ENCODE measurements around the gene U2SURP.

GRCh38 chr3:143002083-143002712 lies 828 bp downstream of the U2SURP start:
- TF ChIP-seq CTCF (IDR thresholded peaks at IDR 0.05; ENCODE audit: extremely low read depth in 1 of 2, insufficient read depth in 1 of 2, low read depth in 1 of 2, low read length in 2 of 2), result no peak
- no peak for TF ChIP-seq POLR2A (IDR thresholded peaks at IDR 0.05; ENCODE audit: low read depth, low read length)
- TF ChIP-seq EZH2 (IDR thresholded peaks at IDR 0.05; ENCODE audit: borderline replicate concordance, low read depth, low read length, severe bottlenecking), result no peak
- TF ChIP-seq POLR2AphosphoS5 (IDR thresholded peaks at IDR 0.05; ENCODE audit: insufficient read depth, low read depth, low read length), result no peak
- TF ChIP-seq GATA2 (IDR thresholded peaks at IDR 0.05; ENCODE audit: insufficient read depth, insufficient read length, low read depth, low read length), result no peak
